Measurements from ENCODE around the gene DOK4.

DNA sequence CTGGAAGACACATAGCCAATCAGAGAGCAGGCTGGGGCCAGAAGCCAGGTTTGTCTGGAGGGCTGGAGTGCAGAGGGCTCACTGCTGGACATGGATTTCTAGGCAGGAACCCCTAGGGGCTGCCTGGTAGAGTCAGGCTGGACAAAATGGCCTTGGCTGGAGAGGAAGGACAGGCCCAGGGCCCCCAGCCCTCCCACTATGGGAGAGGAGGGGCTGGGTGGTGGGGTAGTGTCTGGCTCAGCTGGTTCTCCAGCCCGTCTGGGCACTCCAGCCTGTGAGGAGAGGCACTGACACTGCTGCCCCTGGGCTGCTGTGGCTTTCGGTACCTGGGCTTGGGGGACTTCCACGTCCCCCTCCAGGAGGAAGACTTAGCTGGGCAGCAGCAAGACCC, 21.7 kb upstream of the DOK4 start:
- TF ChIP-seq POLR2A (IDR thresholded peaks at IDR 0.05; ENCODE audit: low read length), result no peak
- no peak for TF ChIP-seq GATA1 (IDR thresholded peaks at IDR 0.05; ENCODE audit: low read depth, low read length)
